ENCODE data around the gene ZNF521. TPM values are rescaled to one million over a fixed set of nuclear protein-coding genes. Genes with fewer than 3 reads are reported as not detected.

ZNF521 gene
- total and polyA plus RNA-seq, 2 of the 13 experiments (the other 11 are each of a cell fraction or from before 2014, with no cell fraction given): 0.02 TPM; not detected in 1

- Histone ChIP-seq H2AFZ (ENCODE audit: low read length) (no peak overlapping the region), H3K4me2 (ENCODE audit: low read depth, low read length) (no peak overlapping the region), H3K9me3 (ENCODE audit: low read length) (no peaks in the 10 kb centered on the region), H3K36me3 (replicated peaks in 1 of 2; ENCODE audit: control insufficient read depth in 1 of 2, insufficient read depth in 2 of 2, low read length in 2 of 2) (no peaks in the 10 kb centered on the region), H3K79me2 (ENCODE audit: insufficient read depth, low read length) (no peaks in the 10 kb centered on the region), H4K20me1 (ENCODE audit: insufficient read depth, low read length) (no peaks in the 10 kb centered on the region), H3K27me3 (ENCODE audit: control insufficient read depth in 1 of 2, insufficient read depth in 2 of 2, low read length in 2 of 2) (no peaks in the 10 kb centered on the region), H3K4me1 (ENCODE audit: insufficient read depth, low read length) (no peaks in the 10 kb centered on the region), H3K9ac (ENCODE audit: insufficient read depth, low read depth, low read length) (no peak overlapping the region), H3K4me3 (replicated peaks in 1 of 3; ENCODE audit: insufficient read depth in 1 of 3, low read depth in 2 of 3, low read length in 3 of 3) (no peak overlapping the region), H3K27ac (ENCODE audit: extremely low read length, insufficient read depth, low read length) (no peak overlapping the region)
- FAIRE-seq (no peak), DNase-seq (ENCODE audit: low spot score) (no peak), ATAC-seq (no peak)
- CTCF ChIA-PET (ENCODE audit: low intra/inter-chr PET ratio, low total read pairs): no interaction called here
- POLR2A ChIA-PET: no interaction called here
- in situ Hi-C loops (cut with HindIII; ENCODE audit: extremely low pct_ligation_motif_present, low pct_unique_long_range_greater_than_20kb) (no loop called here), intact Hi-C loops (cut with micrococcal nuclease; ENCODE audit: unreplicated experiment) (no loop called here)
- WGBS (ENCODE audit: low lambda C conversion rate): 9% methylated on average over 2 of the region's 2 CpGs
- no TSS peak for BruUV-seq (replicated peaks)
- TF ChIP-seq ZNF703 (CRISPR knock-in tag; IDR thresholded peaks at IDR 0.05; ENCODE audit: borderline replicate concordance) (no peak), ZBTB7A (CRISPR knock-in tag; IDR thresholded peaks at IDR 0.05) (no peak), ZZZ3 (CRISPR knock-in tag; IDR thresholded peaks at IDR 0.05; ENCODE audit: borderline replicate concordance) (no peak), MEIS2 (CRISPR knock-in tag; IDR thresholded peaks at IDR 0.05) (no peak)
- TF ChIP-seq, protein P1, sequence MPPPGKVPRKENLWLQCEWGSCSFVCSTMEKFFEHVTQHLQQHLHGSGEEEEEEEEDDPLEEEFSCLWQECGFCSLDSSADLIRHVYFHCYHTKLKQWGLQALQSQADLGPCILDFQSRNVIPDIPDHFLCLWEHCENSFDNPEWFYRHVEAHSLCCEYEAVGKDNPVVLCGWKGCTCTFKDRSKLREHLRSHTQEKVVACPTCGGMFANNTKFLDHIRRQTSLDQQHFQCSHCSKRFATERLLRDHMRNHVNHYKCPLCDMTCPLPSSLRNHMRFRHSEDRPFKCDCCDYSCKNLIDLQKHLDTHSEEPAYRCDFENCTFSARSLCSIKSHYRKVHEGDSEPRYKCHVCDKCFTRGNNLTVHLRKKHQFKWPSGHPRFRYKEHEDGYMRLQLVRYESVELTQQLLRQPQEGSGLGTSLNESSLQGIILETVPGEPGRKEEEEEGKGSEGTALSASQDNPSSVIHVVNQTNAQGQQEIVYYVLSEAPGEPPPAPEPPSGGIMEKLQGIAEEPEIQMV (CRISPR knock-in tag; IDR thresholded peaks at IDR 0.05; ENCODE audit: low read depth): no peak
These were observed 230.5 kb downstream of the ZNF521 start for GRCh38 chr18:25121442-25121841.

DNA sequence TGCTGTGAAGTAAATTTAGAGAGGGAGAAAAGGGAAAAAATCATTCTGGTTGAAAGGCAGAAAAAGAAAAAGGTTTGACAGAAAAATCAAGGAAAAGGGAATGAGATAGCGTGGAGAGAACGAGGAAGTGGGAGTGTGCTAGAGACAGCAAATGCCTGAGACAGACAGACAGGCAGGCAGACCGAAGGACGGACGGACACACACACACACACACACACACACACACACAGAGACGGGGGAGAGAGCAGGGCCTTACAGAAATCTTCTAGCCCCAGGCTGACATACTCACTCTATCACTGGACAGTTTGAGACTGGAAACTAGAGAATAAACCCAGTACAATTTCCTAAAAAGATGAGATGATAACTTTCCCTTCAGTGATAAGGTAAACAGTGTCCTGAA lies 238.4 kb downstream of the ZNF521 start:
- BruUV-seq (replicated peaks): no TSS peak
- ChIA-PET POLR2A (no interaction called here), CTCF (ENCODE audit: low intra/inter-chr PET ratio, low total read pairs) (no interaction called here)
- Histone ChIP-seq H3K27me3 (ENCODE audit: control insufficient read depth in 1 of 2, insufficient read depth in 2 of 2, low read length in 2 of 2) (no peaks in the 10 kb centered on the region), H3K4me1 (ENCODE audit: insufficient read depth, low read length) (no peaks in the 10 kb centered on the region), H3K9ac (ENCODE audit: insufficient read depth, low read depth, low read length) (no peak overlapping the region), H3K27ac (ENCODE audit: extremely low read length, insufficient read depth, low read length) (no peak overlapping the region), H3K9me3 (ENCODE audit: low read length) (no peaks in the 10 kb centered on the region), H3K36me3 (replicated peaks in 1 of 2; ENCODE audit: control insufficient read depth in 1 of 2, insufficient read depth in 2 of 2, low read length in 2 of 2) (no peaks in the 10 kb centered on the region), H2AFZ (ENCODE audit: low read length) (no peak overlapping the region), H4K20me1 (ENCODE audit: insufficient read depth, low read length) (no peaks in the 10 kb centered on the region), H3K4me3 (replicated peaks in 1 of 3; ENCODE audit: insufficient read depth in 1 of 3, low read depth in 2 of 3, low read length in 3 of 3) (no peak overlapping the region), H3K4me2 (ENCODE audit: low read depth, low read length) (no peak overlapping the region), H3K79me2 (ENCODE audit: insufficient read depth, low read length) (no peaks in the 10 kb centered on the region)
- FAIRE-seq (no peak), DNase-seq (ENCODE audit: low spot score) (no peak), ATAC-seq (no peak)
- intact Hi-C loops (cut with micrococcal nuclease; ENCODE audit: unreplicated experiment) (no loop called here), in situ Hi-C loops (cut with HindIII; ENCODE audit: extremely low pct_ligation_motif_present, low pct_unique_long_range_greater_than_20kb) (no loop called here)
- 19% methylated on average over 6 of the region's 6 CpGs for WGBS (ENCODE audit: low lambda C conversion rate)
- no peak for TF ChIP-seq SMAD1 (CRISPR knock-in tag; IDR thresholded peaks at IDR 0.05; ENCODE audit: borderline replicate concordance, low read depth)
- TF ChIP-seq THRA (CRISPR knock-in tag; IDR thresholded peaks at IDR 0.05; ENCODE audit: borderline replicate concordance): no peak
- TF ChIP-seq ATAD3A (CRISPR knock-in tag; IDR thresholded peaks at IDR 0.05): no peak
- TF ChIP-seq NR2F6 (IDR thresholded peaks at IDR 0.05): no peak
- TF ChIP-seq NR2F6 (CRISPR knock-in tag; IDR thresholded peaks at IDR 0.05): no peak
- no peak for TF ChIP-seq HNRNPUL1 (IDR thresholded peaks at IDR 0.05; ENCODE audit: low read depth, low read length)
- TF ChIP-seq ZNF883 (CRISPR knock-in tag; IDR thresholded peaks at IDR 0.05; ENCODE audit: not compliant biosample characterization): no peak
- TF ChIP-seq ZNF740 (CRISPR knock-in tag; IDR thresholded peaks at IDR 0.05): no peak
- TF ChIP-seq ZNF598 (CRISPR knock-in tag; IDR thresholded peaks at IDR 0.05; ENCODE audit: borderline replicate concordance): no peak
- no peak for TF ChIP-seq KDM5A (IDR thresholded peaks at IDR 0.05; ENCODE audit: borderline replicate concordance, low read length)
- no peak for TF ChIP-seq MXI1 (IDR thresholded peaks at IDR 0.05; ENCODE audit: borderline replicate concordance, low read depth, low read length)
- TF ChIP-seq ATF5 (CRISPR knock-in tag; IDR thresholded peaks at IDR 0.05; ENCODE audit: low read depth): no peak
